Caco-2 (cell line): Measurements from ENCODE around the gene TSPAN9. TPM values are rescaled to one million over a fixed set of nuclear protein-coding genes. Genes with fewer than 3 reads are reported as not detected.

Source experiments
- BruUV-seq: library from RNA; stranded (reverse); fragments of 400-500 nt; replicated peaks from 2 replicates; lab custom pipeline; 2021; lab: Mats Ljungman, UMichigan
- CTCF ChIA-PET: fragments of 300-600 bp; sonication (Branson Sonifier 250); formaldehyde crosslinking; loops from one replicate; lab custom pipeline; 2022; ENCODE audit warnings: antibody characterized with exemption; lab: Charles Lee
- POLR2A ChIA-PET: fragments of 300-600 bp; sonication (Branson Sonifier 250); formaldehyde crosslinking; loops from one replicate; lab custom pipeline; 2022; ENCODE audit warnings: antibody characterized with exemption; lab: Charles Lee
- DNase-seq, 2 experiments: peaks; one replicate each; pipeline versions ENCODE4 v3.0.0 to v3.0.0-alpha.2; 2020 to 2022
- H3K27me3 ChIP-seq: replicated peaks from 2 replicates; pipeline ENCODE4 v1.6.0; 2011; ENCODE audit warnings: low read length; ENCODE audit not compliant: control insufficient read depth, insufficient read depth
- H3K36me3 ChIP-seq: 2 replicates; pipeline ENCODE4 v1.5.1; 2011; ENCODE audit warnings: low read length; ENCODE audit not compliant: control insufficient read depth, insufficient read depth
- H3K4me1 ChIP-seq: fragments of 250-450 bp; sonication (Bioruptor Pico); 2 replicates; pipeline ENCODE4 v1.5.1; 2020; ENCODE audit warnings: mild to moderate bottlenecking
- H3K4me3 ChIP-seq: 2 replicates; pipeline ENCODE4 v1.5.1; 2011; ENCODE audit warnings: low read depth, mild to moderate bottlenecking, control low read depth, low read length
- H3K9me3 ChIP-seq: fragments of 250-450 bp; sonication (Bioruptor Pico); 2 replicates; pipeline ENCODE4 v1.5.1; 2020; ENCODE audit warnings: mild to moderate bottlenecking, moderate library complexity
- H3K27ac Mint-ChIP-seq: one replicate; pipeline ENCODE4 v1.8.0; 2022; ENCODE audit warnings: mixed read lengths; ENCODE audit not compliant: unreplicated experiment
- H3K27me3 Mint-ChIP-seq: one replicate; pipeline ENCODE4 v1.8.0; 2022; ENCODE audit warnings: mixed read lengths; ENCODE audit not compliant: insufficient read depth, unreplicated experiment
- H3K36me3 Mint-ChIP-seq: one replicate; pipeline ENCODE4 v1.8.0; 2022; ENCODE audit warnings: mild to moderate bottlenecking, mixed read lengths; ENCODE audit not compliant: insufficient read depth, unreplicated experiment
- H3K4me1 Mint-ChIP-seq: one replicate; pipeline ENCODE4 v1.8.0; 2022; ENCODE audit warnings: low read depth, mixed read lengths; ENCODE audit not compliant: unreplicated experiment
- H3K4me3 Mint-ChIP-seq: one replicate; pipeline ENCODE4 v1.8.0; 2022; ENCODE audit warnings: mild to moderate bottlenecking, moderate library complexity, mixed read lengths; ENCODE audit not compliant: unreplicated experiment
- H3K9me3 Mint-ChIP-seq: one replicate; pipeline ENCODE4 v1.8.0; 2022; ENCODE audit warnings: mixed read lengths; ENCODE audit not compliant: unreplicated experiment
- intact Hi-C: fragments of 100-400 bp; cut with micrococcal nuclease; formaldehyde crosslinking; loops from one replicate; pipeline ENCODE4 v1.10.0; 2022; ENCODE audit not compliant: unreplicated experiment
- total RNA-seq: library from RNA; stranded (reverse); gene quantifications from 2 replicates; pipeline ENCODE4 v1.2.3, GENCODE V29; 2022
- TF ChIP-seq, protein P1 (sequence below), 2 experiments: fragments of 200-600 bp in 1 of 2; IDR thresholded peaks; 1 replicate in 1 of 2; 2 replicates in 1 of 2; pipeline versions ENCODE4 v1.5.1 to v1.8.0; 2011 to 2022; ENCODE audit warnings: antibody characterized with exemption in 1 of 2, control low read depth in 1 of 2, inconsistent platforms in 1 of 2, low read depth in 1 of 2, low read length in 1 of 2, mild to moderate bottlenecking in 1 of 2, moderate library complexity in 1 of 2; ENCODE audit not compliant: insufficient read depth in 1 of 2, severe bottlenecking in 1 of 2, unreplicated experiment in 1 of 2

Gene TSPAN9
- total RNA-seq, 1 experiment from 2014 or later = 49.1 TPM

GRCh38 chr12:3164454-3165077 lies 87.4 kb downstream of the TSPAN9 start:
- Mint-ChIP-seq H3K27me3 (no peaks in the 10 kb centered on the region), H3K36me3 (no peaks in the 10 kb centered on the region), H3K4me3 (no peak overlapping the region), H3K27ac (no peak overlapping the region), H3K9me3 (peaks cover 9% of the 10 kb centered on the region), H3K4me1 (no peaks in the 10 kb centered on the region)
- Histone ChIP-seq H3K36me3 (no peaks in the 10 kb centered on the region), H3K4me1 (peaks cover 11% of the 10 kb centered on the region), H3K9me3 (peaks cover 6% of the 10 kb centered on the region; the same call in 1 of the 2 replicates), H3K27me3 (no peaks in the 10 kb centered on the region), H3K4me3 (no peak overlapping the region)
- BruUV-seq = no TSS peak
- intact Hi-C loops = loop anchor here (1.0 kb wide), 1 partner anchor 35 kb away; no protein-coding TSS in a partner anchor
- ChIA-PET POLR2A (no interaction called here), CTCF (interaction anchor here (0.9 to 1.7 kb wide), 9 partner anchors 11 to 150 kb away, joined by 3 to 6 read pairs (median 4); no protein-coding TSS in a partner anchor)
- no peak for DNase-seq
- TF ChIP-seq, protein P1, sequence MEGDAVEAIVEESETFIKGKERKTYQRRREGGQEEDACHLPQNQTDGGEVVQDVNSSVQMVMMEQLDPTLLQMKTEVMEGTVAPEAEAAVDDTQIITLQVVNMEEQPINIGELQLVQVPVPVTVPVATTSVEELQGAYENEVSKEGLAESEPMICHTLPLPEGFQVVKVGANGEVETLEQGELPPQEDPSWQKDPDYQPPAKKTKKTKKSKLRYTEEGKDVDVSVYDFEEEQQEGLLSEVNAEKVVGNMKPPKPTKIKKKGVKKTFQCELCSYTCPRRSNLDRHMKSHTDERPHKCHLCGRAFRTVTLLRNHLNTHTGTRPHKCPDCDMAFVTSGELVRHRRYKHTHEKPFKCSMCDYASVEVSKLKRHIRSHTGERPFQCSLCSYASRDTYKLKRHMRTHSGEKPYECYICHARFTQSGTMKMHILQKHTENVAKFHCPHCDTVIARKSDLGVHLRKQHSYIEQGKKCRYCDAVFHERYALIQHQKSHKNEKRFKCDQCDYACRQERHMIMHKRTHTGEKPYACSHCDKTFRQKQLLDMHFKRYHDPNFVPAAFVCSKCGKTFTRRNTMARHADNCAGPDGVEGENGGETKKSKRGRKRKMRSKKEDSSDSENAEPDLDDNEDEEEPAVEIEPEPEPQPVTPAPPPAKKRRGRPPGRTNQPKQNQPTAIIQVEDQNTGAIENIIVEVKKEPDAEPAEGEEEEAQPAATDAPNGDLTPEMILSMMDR (IDR thresholded peaks at IDR 0.05; ENCODE audit: insufficient read depth in 1 of 2, low read depth in 1 of 2, low read length in 1 of 2, severe bottlenecking in 1 of 2, unreplicated experiment in 1 of 2) = no peak

GRCh38 chr12:3165078-3165980 lies 88.2 kb downstream of the TSPAN9 start:
- H3K9me3 Mint-ChIP-seq = peaks cover 9% of the 10 kb centered on the region
- no peaks in the 10 kb centered on the region for H3K36me3 Mint-ChIP-seq
- Histone ChIP-seq H3K4me1 (peaks cover 13% of the 10 kb centered on the region), H3K36me3 (no peaks in the 10 kb centered on the region), H3K9me3 (peaks cover 6% of the 10 kb centered on the region; the same call in 1 of the 2 replicates), H3K4me3 (no peak overlapping the region), H3K27me3 (no peaks in the 10 kb centered on the region)
- no peak overlapping the region for H3K4me3 Mint-ChIP-seq
- peak; percentile 69 to 79 for DNase-seq
- H3K4me1 Mint-ChIP-seq = peaks cover 2% of the 10 kb centered on the region
- no peaks in the 10 kb centered on the region for H3K27me3 Mint-ChIP-seq
- ChIA-PET POLR2A (no interaction called here), CTCF (interaction anchor here (0.9 to 1.7 kb wide), 9 partner anchors 12 to 149 kb away, joined by 3 to 6 read pairs (median 4); no protein-coding TSS in a partner anchor)
- H3K27ac Mint-ChIP-seq = no peak overlapping the region
- no TSS peak for BruUV-seq
- TF ChIP-seq, protein P1 (IDR thresholded peaks at IDR 0.05; ENCODE audit: insufficient read depth in 1 of 2, low read depth in 1 of 2, low read length in 1 of 2, severe bottlenecking in 1 of 2, unreplicated experiment in 1 of 2) = peak in 1 of 2 experiments; percentile 27
- intact Hi-C loops = loop anchor here (1.0 kb wide), 1 partner anchor 34 kb away; no protein-coding TSS in a partner anchor

DNA sequence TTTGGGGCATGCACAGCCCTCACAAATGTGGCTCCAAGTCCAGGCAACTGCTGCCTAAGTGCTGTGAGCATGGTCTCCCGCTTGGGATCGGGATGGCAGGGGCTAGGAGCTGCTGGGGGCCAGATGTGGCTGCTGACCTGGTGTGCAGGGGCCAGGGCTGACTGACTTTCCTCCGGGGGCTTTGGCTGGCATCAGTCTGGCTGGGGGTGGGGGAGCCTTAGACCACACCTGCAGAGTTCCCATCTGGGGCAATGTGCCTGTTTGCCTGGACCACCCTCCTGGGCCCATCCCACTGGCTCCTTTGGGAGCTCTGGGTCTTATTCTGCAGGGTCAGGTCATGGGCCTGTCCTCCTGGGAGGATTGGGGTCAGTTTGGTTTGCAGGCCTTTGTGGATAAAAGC lies 90.5 kb downstream of the TSPAN9 start:
- H3K27me3 ChIP-seq = no peaks in the 10 kb centered on the region
- BruUV-seq = no TSS peak
- no peak for DNase-seq
- no peaks in the 10 kb centered on the region for H3K27me3 Mint-ChIP-seq
- no peaks in the 10 kb centered on the region for H3K36me3 ChIP-seq
- ChIA-PET CTCF (interaction anchor here (0.6 kb wide), 1 partner anchor 349 kb away, joined by 4 read pairs; no protein-coding TSS in a partner anchor), POLR2A (no interaction called here)
- H3K4me1 ChIP-seq = peaks cover 24% of the 10 kb centered on the region
- no peaks in the 10 kb centered on the region for H3K9me3 Mint-ChIP-seq
- no peaks in the 10 kb centered on the region for H3K9me3 ChIP-seq
- no peak overlapping the region for H3K4me3 ChIP-seq
- intact Hi-C loops = no loop called here
- no peak overlapping the region for H3K4me3 Mint-ChIP-seq
- H3K27ac Mint-ChIP-seq = no peak overlapping the region
- TF ChIP-seq, protein P1 (IDR thresholded peaks at IDR 0.05; ENCODE audit: insufficient read depth in 1 of 2, low read depth in 1 of 2, low read length in 1 of 2, severe bottlenecking in 1 of 2, unreplicated experiment in 1 of 2) = no peak
- no peaks in the 10 kb centered on the region for H3K36me3 Mint-ChIP-seq
- H3K4me1 Mint-ChIP-seq = peaks cover 15% of the 10 kb centered on the region
